ENCODE data around the gene BMPR1A.

Gene BMPR1A

DNA sequence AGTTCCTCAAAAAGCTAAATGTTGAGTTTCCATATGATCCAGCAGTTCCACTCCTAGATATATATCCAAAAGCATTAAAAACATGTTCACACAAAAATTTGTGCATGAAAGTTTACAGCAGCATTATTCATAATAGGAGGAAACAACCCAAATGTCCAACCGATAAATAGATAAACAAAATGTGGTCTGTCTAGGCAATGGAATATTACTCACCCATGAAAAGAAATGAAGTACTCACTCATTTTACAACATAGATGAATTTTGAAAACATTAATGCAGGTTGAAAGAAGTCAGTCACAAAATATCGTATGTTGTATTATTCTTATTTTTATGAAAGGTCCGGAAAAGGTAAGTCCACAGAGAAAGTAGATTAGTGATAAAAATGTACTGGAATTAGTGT, 34.0 kb downstream of the BMPR1A start:
- H3K4me3 Mint-ChIP-seq, result no peak overlapping the region
- no peaks in the 10 kb centered on the region for H3K9me3 Mint-ChIP-seq
- H3K27me3 Mint-ChIP-seq (ENCODE audit: low read depth), result no peaks in the 10 kb centered on the region
- H3K36me3 Mint-ChIP-seq (ENCODE audit: low read depth), result no peaks in the 10 kb centered on the region
- DNase-seq (ENCODE audit: low spot score), result no peak
- H3K27ac Mint-ChIP-seq, result no peak overlapping the region
- H3K4me1 Mint-ChIP-seq (ENCODE audit: low read depth), result no peaks in the 10 kb centered on the region

DNA sequence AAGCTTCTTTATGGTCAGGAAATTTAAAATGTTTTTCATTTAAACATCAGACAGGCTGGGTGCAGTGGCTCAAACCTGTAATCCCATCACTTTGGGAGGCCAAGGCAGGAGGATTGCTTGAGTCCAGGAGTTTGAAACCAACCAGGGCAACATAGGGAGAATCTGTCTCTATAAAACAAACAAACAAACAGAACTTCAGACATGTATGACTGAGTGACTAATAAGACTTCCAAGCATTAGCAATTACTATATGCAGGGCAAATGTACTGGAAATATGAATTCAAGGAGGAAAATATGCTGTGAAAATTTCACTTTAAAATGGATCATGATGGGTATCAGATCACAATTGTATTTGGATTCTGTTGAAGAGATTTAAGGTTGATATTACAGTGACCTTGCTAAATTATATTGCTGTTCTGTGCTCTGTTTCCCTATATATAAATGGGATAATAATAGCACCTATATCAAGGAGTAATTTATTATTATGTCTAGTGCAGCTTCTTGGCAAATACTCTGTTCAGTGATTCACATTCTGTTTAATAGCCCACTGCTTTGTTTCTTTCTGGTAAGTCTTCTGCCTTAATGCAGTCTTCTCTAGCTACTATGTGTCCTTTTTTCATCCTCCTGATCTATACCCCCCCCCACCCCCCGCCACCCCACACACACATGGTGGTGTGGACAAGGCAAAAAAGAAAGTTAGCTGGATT, 36.2 kb downstream of the BMPR1A start:
- no peaks in the 10 kb centered on the region for H3K9me3 Mint-ChIP-seq

DNA sequence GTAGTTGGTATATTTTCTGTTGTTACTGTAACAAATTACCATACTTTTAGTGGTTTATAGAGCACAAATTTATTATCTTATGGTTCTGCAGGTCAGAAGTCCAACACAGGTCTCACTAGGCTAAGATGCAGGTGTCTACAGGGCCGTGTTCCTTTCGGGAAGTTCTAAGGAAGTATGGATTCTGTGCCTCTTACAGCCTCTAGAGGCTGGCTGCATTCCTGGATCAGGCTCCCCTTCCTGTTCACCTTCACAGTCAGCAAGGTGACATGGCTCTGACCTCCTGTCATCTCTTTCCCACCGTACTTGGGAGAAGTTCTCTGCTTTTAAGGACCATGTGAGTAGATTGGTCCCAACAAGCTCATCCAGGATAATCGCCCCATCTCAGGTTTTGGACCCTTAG, 37.3 kb downstream of the BMPR1A start:
- H3K27me3 Mint-ChIP-seq (ENCODE audit: low read depth), result peaks cover 2% of the 10 kb centered on the region
- DNase-seq (ENCODE audit: low spot score), result no peak
- H3K36me3 Mint-ChIP-seq (ENCODE audit: low read depth), result no peaks in the 10 kb centered on the region
- peaks cover 3% of the 10 kb centered on the region for H3K4me1 Mint-ChIP-seq (ENCODE audit: low read depth)
- H3K4me3 Mint-ChIP-seq, result no peak overlapping the region
- H3K9me3 Mint-ChIP-seq, result no peaks in the 10 kb centered on the region
- H3K27ac Mint-ChIP-seq, result no peak overlapping the region

More for the DNA sequence above, 36.2 kb downstream of the BMPR1A start:
- Mint-ChIP-seq H3K4me1 (ENCODE audit: low read depth) (no peaks in the 10 kb centered on the region), H3K27me3 (ENCODE audit: low read depth) (no peaks in the 10 kb centered on the region), H3K4me3 (no peak overlapping the region), H3K27ac (no peak overlapping the region), H3K36me3 (ENCODE audit: low read depth) (no peaks in the 10 kb centered on the region)
- no peak for DNase-seq (ENCODE audit: low spot score)

DNA sequence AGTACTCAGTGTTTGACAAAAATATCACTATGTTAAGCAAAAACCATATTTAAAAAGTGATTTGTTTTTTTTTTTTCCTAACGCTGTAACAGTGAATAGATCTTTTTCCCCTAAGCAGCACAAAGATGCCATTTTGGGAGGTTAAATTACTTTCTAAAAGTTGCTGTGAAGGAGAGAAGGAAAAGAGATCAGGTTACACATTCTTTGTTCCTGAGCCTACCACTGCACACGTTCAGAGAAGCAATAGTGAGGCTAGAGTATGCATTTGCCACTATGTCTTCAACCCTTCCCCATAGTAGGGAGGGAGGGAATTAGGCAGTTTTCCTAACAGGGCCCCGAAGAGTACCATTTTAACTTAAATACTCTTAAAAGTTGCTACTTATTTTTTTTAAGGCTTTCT, 38.9 kb downstream of the BMPR1A start:
- Mint-ChIP-seq H3K36me3 (ENCODE audit: low read depth) (no peaks in the 10 kb centered on the region), H3K9me3 (no peaks in the 10 kb centered on the region), H3K4me1 (ENCODE audit: low read depth) (peaks cover 6% of the 10 kb centered on the region), H3K27ac (no peak overlapping the region), H3K27me3 (ENCODE audit: low read depth) (peaks cover 2% of the 10 kb centered on the region), H3K4me3 (no peak overlapping the region)
- DNase-seq (ENCODE audit: low spot score), result no peak

DNA sequence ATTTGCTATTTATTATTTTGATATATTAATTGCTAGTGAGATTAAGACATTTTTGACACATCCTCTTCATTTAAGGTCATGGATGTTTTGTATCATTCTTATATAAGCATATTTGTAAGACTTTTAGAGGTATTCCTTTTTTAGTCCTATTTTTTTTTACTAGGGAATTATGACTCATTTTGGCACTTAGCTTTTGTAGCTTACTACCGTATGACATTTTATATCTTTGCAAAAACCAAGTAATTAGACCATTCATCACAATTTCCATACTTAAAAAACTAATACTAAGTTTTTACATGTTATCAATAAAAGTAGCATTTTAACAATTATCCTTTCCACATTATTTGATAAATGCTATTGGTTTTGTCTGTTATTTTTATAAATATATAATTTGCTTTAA, 41.6 kb downstream of the BMPR1A start:
- peaks cover 2% of the 10 kb centered on the region for H3K27me3 Mint-ChIP-seq (ENCODE audit: low read depth)
- no peak for DNase-seq (ENCODE audit: low spot score)
- H3K9me3 Mint-ChIP-seq, result no peaks in the 10 kb centered on the region
- H3K27ac Mint-ChIP-seq, result no peak overlapping the region
- H3K4me3 Mint-ChIP-seq, result no peak overlapping the region
- H3K36me3 Mint-ChIP-seq (ENCODE audit: low read depth), result no peaks in the 10 kb centered on the region
- peaks cover 6% of the 10 kb centered on the region for H3K4me1 Mint-ChIP-seq (ENCODE audit: low read depth)

DNA sequence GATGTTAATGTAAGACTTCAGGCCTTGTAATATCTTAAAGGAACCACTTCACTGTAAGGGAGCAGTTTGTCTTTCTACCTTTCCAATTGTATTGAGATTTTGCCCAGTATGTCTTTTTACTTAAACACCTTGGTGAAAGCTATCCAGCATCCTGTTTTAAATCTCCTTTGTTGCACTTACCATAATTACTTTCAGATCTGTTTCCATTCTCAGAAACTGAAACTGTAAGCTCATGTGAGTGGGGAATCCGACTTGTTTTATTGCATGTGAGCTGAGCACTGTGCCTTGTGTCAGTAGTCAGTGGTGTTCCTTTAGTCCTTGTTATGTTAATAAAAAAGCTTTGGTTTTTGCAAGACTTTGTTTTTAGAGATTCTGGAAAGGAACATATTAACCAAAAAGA, 42.2 kb downstream of the BMPR1A start:
- no peaks in the 10 kb centered on the region for H3K9me3 Mint-ChIP-seq
- no peak for DNase-seq (ENCODE audit: low spot score)
- no peaks in the 10 kb centered on the region for H3K36me3 Mint-ChIP-seq (ENCODE audit: low read depth)
- H3K27ac Mint-ChIP-seq, result no peak overlapping the region
- H3K27me3 Mint-ChIP-seq (ENCODE audit: low read depth), result peaks cover 2% of the 10 kb centered on the region
- peaks cover 6% of the 10 kb centered on the region for H3K4me1 Mint-ChIP-seq (ENCODE audit: low read depth)
- no peak overlapping the region for H3K4me3 Mint-ChIP-seq

DNA sequence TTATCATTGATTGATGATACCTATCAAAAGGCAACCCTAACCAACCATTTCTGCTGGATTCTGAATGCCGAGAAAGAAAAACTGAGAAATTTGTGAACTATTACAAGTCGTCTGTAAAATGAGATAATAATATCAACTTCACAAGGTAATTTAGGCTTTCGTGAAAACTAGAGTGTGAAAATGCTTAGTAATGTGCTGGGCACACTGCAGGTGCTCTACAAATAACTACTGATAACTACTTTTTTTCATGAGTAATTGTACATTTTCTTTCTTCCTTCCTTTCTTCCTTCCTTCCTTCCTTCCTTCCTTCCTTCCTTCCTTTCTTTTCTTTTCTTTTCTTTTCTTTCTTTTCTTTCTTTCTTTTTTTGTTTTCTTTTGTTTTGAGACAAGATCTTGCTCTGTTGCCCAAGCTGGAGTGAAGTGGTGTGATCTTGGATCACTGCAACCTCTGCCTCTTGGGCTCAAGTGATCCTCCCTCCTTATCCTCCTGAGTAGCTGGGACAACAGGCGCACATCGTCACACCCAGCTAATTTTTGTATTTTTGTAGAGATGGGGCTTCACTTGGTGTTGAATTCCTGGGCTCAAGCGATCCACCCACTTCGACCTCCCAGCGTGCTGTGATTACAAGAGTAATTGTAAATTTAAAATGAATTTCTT, 42.9 kb downstream of the BMPR1A start:
- DNase-seq (ENCODE audit: low spot score), result no peak
- Mint-ChIP-seq H3K4me1 (ENCODE audit: low read depth) (peaks cover 6% of the 10 kb centered on the region), H3K9me3 (no peaks in the 10 kb centered on the region), H3K27ac (no peak overlapping the region), H3K4me3 (no peak overlapping the region), H3K36me3 (ENCODE audit: low read depth) (no peaks in the 10 kb centered on the region), H3K27me3 (ENCODE audit: low read depth) (peaks cover 2% of the 10 kb centered on the region)

DNA sequence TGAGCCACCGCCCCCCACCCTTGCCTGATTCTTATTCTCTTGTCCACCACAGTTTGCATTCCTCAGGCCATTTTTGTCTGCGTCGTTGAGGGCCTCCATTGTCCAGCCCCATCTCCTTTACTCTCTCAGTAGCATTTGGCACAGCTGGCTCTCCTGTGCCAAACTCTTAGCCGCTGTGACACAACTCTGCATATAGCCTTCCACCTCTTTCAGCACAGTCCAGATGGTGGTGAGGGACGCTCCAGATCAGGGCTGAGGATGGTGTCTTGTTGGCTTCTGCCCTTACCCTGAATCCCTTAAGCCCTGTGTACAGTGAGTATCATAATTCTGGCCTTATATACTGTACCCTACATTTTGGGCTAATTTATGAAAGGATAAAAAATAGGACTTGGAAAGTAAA, 45.6 kb downstream of the BMPR1A start:
- Mint-ChIP-seq H3K4me3 (no peak overlapping the region), H3K27ac (no peak overlapping the region), H3K4me1 (ENCODE audit: low read depth) (peaks cover 6% of the 10 kb centered on the region), H3K36me3 (ENCODE audit: low read depth) (no peaks in the 10 kb centered on the region), H3K9me3 (no peaks in the 10 kb centered on the region), H3K27me3 (ENCODE audit: low read depth) (peaks cover 2% of the 10 kb centered on the region)
- DNase-seq (ENCODE audit: low spot score), result no peak

DNA sequence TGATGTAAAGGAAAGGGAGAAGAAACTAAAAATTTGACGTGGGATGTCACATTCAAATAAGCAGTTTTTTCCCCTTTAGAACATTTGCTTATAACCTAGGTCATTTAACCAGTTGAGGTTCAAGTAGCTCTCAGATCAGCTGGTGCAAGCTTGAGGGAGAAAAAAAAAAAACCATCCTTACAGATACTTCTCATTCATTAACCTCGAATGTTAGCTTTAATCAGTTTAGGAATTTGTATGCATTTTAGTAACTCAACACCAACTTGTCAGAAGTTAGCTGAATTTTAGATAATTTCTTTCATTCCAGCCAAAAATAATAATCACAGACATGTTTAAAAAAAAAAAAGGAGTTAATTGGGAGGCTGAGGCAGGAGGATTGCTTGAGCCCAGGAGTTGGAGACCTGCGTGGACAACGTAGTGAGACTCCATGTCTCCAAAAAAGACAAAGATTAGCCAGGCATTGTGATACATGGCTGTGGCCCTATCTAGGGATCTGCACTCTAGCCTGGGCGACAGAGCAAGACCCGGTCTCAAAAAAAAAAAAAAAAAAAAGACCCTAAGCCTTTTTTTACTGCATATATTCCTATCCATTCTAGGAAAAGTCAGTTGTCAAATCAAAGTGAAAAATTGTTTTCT, 46.2 kb downstream of the BMPR1A start:
- DNase-seq (ENCODE audit: low spot score), result no peak
- Mint-ChIP-seq H3K27me3 (ENCODE audit: low read depth) (peaks cover 2% of the 10 kb centered on the region), H3K27ac (no peak overlapping the region), H3K9me3 (no peaks in the 10 kb centered on the region), H3K36me3 (ENCODE audit: low read depth) (no peaks in the 10 kb centered on the region), H3K4me3 (no peak overlapping the region), H3K4me1 (ENCODE audit: low read depth) (peaks cover 6% of the 10 kb centered on the region)

DNA sequence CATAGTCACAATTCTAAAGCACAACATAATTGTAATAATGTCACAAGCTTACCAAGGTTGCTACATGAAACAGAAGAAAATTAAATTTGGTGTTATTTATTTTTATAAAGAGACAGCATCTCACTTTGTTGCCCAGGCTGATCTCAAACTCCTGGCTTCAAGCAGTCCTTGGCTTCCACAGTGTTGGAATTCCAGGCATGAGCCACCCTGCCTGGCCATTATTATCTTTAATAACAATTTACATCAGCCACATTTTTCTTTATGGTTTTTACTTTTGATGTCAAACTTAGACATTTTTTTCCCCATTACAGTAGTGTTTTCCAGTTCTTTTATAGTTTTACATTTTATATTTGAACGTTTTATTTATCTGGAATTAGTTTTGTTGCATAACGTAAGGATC, 46.7 kb downstream of the BMPR1A start:
- no peaks in the 10 kb centered on the region for H3K36me3 Mint-ChIP-seq (ENCODE audit: low read depth)

DNA sequence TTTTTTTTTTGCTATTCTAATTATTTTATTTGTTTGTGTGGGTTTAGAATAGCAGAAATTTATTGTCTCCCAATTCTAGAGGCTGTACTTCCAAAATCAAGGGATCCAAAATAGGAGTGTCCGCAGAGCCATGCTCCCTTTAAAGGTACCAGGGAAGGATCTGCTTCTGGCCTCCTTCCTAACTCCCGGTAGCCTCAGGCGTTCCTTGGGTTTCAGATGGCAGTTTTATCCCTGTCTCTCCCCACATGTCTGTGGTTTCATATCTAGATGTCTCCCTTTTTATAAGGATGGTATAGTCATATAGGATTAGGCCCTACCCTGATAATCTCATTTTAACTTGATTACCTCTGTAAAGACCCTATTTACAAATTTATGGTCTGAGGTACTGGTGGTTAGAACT, 48.4 kb downstream of the BMPR1A start:
- H3K36me3 Mint-ChIP-seq (ENCODE audit: low read depth), result no peaks in the 10 kb centered on the region
- no peak overlapping the region for H3K4me3 Mint-ChIP-seq
- H3K9me3 Mint-ChIP-seq, result no peaks in the 10 kb centered on the region
- H3K27me3 Mint-ChIP-seq (ENCODE audit: low read depth), result no peaks in the 10 kb centered on the region
- no peak overlapping the region for H3K27ac Mint-ChIP-seq
- no peaks in the 10 kb centered on the region for H3K4me1 Mint-ChIP-seq (ENCODE audit: low read depth)
- DNase-seq (ENCODE audit: low spot score), result no peak

More for the DNA sequence above, 46.7 kb downstream of the BMPR1A start:
- Mint-ChIP-seq H3K4me1 (ENCODE audit: low read depth) (peaks cover 6% of the 10 kb centered on the region), H3K27me3 (ENCODE audit: low read depth) (peaks cover 2% of the 10 kb centered on the region), H3K4me3 (no peak overlapping the region), H3K27ac (no peak overlapping the region), H3K9me3 (no peaks in the 10 kb centered on the region)
- DNase-seq (ENCODE audit: low spot score), result no peak

DNA sequence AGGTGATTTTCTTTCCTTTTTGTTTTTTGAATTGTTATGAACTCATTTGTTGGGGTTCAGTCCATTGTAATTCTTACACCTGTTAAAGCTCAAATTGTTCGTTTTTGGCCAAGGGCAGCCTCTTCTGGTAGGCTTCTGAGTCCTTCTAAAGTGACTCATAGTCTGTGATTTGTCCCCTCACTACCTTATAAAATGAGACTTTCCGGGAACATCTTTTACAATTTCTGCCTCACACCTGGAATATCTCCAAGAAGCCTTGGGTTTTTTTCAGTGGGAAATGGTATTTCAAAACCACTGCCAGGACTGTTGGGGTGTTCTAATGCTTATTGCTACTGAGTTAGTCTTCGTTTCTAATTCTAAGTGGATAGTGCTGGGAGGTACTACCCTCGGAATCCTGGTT, 56.7 kb downstream of the BMPR1A start:
- no peaks in the 10 kb centered on the region for H3K4me1 Mint-ChIP-seq (ENCODE audit: low read depth)
- H3K27me3 Mint-ChIP-seq (ENCODE audit: low read depth), result no peaks in the 10 kb centered on the region
- no peak for DNase-seq (ENCODE audit: low spot score)
- no peak overlapping the region for H3K4me3 Mint-ChIP-seq
- H3K36me3 Mint-ChIP-seq (ENCODE audit: low read depth), result no peaks in the 10 kb centered on the region
- no peak overlapping the region for H3K27ac Mint-ChIP-seq
- H3K9me3 Mint-ChIP-seq, result no peaks in the 10 kb centered on the region

DNA sequence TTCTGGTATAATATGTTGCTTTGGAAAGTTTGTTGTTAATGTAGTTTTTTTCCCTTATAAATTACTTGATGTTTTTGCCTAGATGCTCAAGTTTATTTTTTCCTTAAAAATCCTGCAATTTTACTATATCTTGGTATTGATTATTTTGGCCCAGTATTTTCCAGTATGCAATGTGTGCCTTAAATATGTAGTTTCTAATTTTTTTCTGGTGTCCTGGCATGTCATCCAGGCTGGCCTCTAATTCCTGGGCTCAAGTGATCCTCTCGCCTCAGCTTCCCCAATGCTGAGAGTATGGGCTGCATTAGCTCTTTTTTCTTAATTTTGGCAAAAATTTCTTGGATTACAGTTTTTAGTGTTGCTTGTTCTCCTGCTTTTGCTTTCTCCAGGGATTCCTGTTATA, 57.6 kb downstream of the BMPR1A start:
- no peaks in the 10 kb centered on the region for H3K4me1 Mint-ChIP-seq (ENCODE audit: low read depth)
- H3K36me3 Mint-ChIP-seq (ENCODE audit: low read depth), result no peaks in the 10 kb centered on the region
- H3K4me3 Mint-ChIP-seq, result no peak overlapping the region
- no peaks in the 10 kb centered on the region for H3K27me3 Mint-ChIP-seq (ENCODE audit: low read depth)
- no peak overlapping the region for H3K27ac Mint-ChIP-seq
- DNase-seq (ENCODE audit: low spot score), result no peak
- no peaks in the 10 kb centered on the region for H3K9me3 Mint-ChIP-seq

DNA sequence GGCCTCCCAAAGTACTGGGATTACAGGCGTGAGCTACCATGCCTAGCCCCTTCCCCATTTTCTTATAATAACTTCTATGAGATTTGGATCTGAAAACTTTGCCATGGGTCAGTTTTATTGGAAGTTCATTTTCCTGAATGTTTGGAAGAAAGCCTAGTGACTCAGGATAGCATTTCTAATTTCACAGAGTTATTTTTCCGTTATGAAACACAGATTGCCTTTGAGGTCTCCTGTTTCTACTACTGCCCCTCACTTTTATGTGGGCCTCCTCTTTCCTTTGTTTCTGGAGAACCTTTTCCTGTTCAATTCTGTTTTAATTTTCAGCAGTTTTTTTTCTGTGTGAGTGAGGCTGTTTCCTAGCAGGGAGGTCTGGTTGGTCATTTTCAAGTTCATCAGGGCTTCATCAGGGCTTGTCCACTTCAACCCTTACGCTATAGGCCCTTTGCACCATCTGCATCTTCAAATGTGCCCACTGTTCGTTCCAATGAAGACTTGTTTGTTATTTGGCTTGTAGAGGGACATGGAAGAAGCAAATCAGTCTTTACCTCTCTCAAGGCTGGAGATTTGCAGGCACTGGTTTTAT, 58.7 kb downstream of the BMPR1A start:
- Mint-ChIP-seq H3K4me3 (no peak overlapping the region), H3K27me3 (ENCODE audit: low read depth) (no peaks in the 10 kb centered on the region), H3K36me3 (ENCODE audit: low read depth) (no peaks in the 10 kb centered on the region), H3K27ac (no peak overlapping the region), H3K9me3 (no peaks in the 10 kb centered on the region), H3K4me1 (ENCODE audit: low read depth) (no peaks in the 10 kb centered on the region)
- DNase-seq (ENCODE audit: low spot score), result no peak

Data from T-helper 2 cell treated with Interferon-gamma antibody and Interleukin-4, amounts not matched to agents 5 μg/mL and 100 μg/mL, for 36 hours (primary cell).